H9 (cell line): ENCODE data around the gene MMP19. TPM values are rescaled to one million over a fixed set of nuclear protein-coding genes. Genes with fewer than 3 reads are reported as not detected.

Experiments used
- DNase-seq: peaks from one replicate; pipeline ENCODE4 v3.0.0-alpha.2; 2017
- H2AFZ ChIP-seq: one replicate; pipeline ENCODE4 v1.6.1; 2013; ENCODE audit warnings: mild to moderate bottlenecking, low read length, control low read depth, moderate library complexity
- H2AK5ac ChIP-seq: 2 replicates; pipeline ENCODE4 v1.6.1; 2013; ENCODE audit warnings: low read length, control low read depth, mixed read lengths; ENCODE audit not compliant: insufficient read length
- H2BK120ac ChIP-seq: one replicate; pipeline ENCODE4 v1.6.1; 2013; ENCODE audit warnings: low read depth, mild to moderate bottlenecking, low read length, control low read depth, inconsistent platforms; ENCODE audit not compliant: poor library complexity, severe bottlenecking
- H2BK12ac ChIP-seq: 2 replicates; pipeline ENCODE4 v1.6.1; 2013; ENCODE audit warnings: low read length, control low read depth, mixed read lengths, low read depth; ENCODE audit not compliant: insufficient read length
- H2BK15ac ChIP-seq: 2 replicates; pipeline ENCODE4 v1.6.1; 2013; ENCODE audit warnings: low read depth, low read length, control low read depth
- H2BK20ac ChIP-seq: one replicate; pipeline ENCODE4 v1.6.1; 2013; ENCODE audit warnings: low read depth, mild to moderate bottlenecking, low read length, control low read depth, inconsistent platforms; ENCODE audit not compliant: poor library complexity, severe bottlenecking
- H2BK5ac ChIP-seq: 2 replicates; pipeline ENCODE4 v1.6.1; 2013; ENCODE audit warnings: low read length, control low read depth, mixed read lengths; ENCODE audit not compliant: insufficient read length
- H3K14ac ChIP-seq: 2 replicates; pipeline ENCODE4 v1.6.1; 2013; ENCODE audit warnings: low read length, control low read depth; ENCODE audit not compliant: insufficient read depth
- H3K18ac ChIP-seq: 2 replicates; pipeline ENCODE4 v1.6.1; 2013; ENCODE audit warnings: low read depth, mild to moderate bottlenecking, mixed read lengths, low read length, control low read depth; ENCODE audit not compliant: insufficient read length
- H3K23ac ChIP-seq: 2 replicates; pipeline ENCODE4 v1.6.1; 2013; ENCODE audit warnings: low read length, control low read depth, mixed read lengths, low read depth; ENCODE audit not compliant: insufficient read length
- H3K23me2 ChIP-seq: 2 replicates; pipeline ENCODE4 v1.6.1; 2013; ENCODE audit warnings: low read depth, mild to moderate bottlenecking, mixed read lengths, low read length, control low read depth; ENCODE audit not compliant: insufficient read length, poor library complexity, severe bottlenecking
- H3K27ac ChIP-seq: 2 replicates; pipeline ENCODE4 v1.5.1; 2013; ENCODE audit warnings: low read length, control low read depth, mixed read lengths, low read depth; ENCODE audit not compliant: insufficient read length
- H3K27me3 ChIP-seq: 2 replicates; pipeline ENCODE4 v1.6.1; 2013; ENCODE audit warnings: low read length, control low read depth, inconsistent platforms; ENCODE audit not compliant: insufficient read depth
- H3K4ac ChIP-seq: 2 replicates; pipeline ENCODE4 v1.6.1; 2013; ENCODE audit warnings: low read depth, mild to moderate bottlenecking, control low read depth, inconsistent platforms, low read length, moderate library complexity
- H3K4me1 ChIP-seq: 2 replicates; pipeline ENCODE4 v1.6.1; 2013; ENCODE audit warnings: low read length, control low read depth, inconsistent platforms; ENCODE audit not compliant: insufficient read depth
- H3K4me2 ChIP-seq: 2 replicates; pipeline ENCODE4 v1.6.1; 2013; ENCODE audit warnings: low read length, control low read depth, mixed read lengths; ENCODE audit not compliant: insufficient read length, insufficient read depth
- H3K56ac ChIP-seq: 2 replicates; pipeline ENCODE4 v1.6.1; 2013; ENCODE audit warnings: low read depth, mild to moderate bottlenecking, mixed read lengths, low read length, control low read depth; ENCODE audit not compliant: insufficient read length
- H3K79me1 ChIP-seq: 2 replicates; pipeline ENCODE4 v1.6.1; 2013; ENCODE audit warnings: low read depth, mild to moderate bottlenecking, moderate library complexity, low read length, control low read depth, inconsistent platforms; ENCODE audit not compliant: insufficient read depth, poor library complexity, severe bottlenecking
- H3K79me2 ChIP-seq: 2 replicates; pipeline ENCODE4 v1.6.1; 2013; ENCODE audit warnings: low read length, control low read depth, inconsistent platforms; ENCODE audit not compliant: insufficient read depth
- H3K9ac ChIP-seq: 2 replicates; pipeline ENCODE4 v1.6.1; 2013; ENCODE audit warnings: low read length, control low read depth, mixed read lengths; ENCODE audit not compliant: insufficient read length; ENCODE audit errors: extremely low read depth
- H3K9me3 ChIP-seq: one replicate; pipeline ENCODE4 v1.6.1; 2013; ENCODE audit warnings: low read depth, low read length, inconsistent platforms; ENCODE audit not compliant: control insufficient read depth
- H3T11ph ChIP-seq: one replicate; pipeline ENCODE4 v1.6.1; 2013; ENCODE audit warnings: mild to moderate bottlenecking, low read length, control low read depth, inconsistent platforms
- H4K20me1 ChIP-seq: one replicate; pipeline ENCODE4 v1.6.1; 2013; ENCODE audit not compliant: control insufficient read depth, insufficient read length, insufficient read depth
- H4K5ac ChIP-seq: 2 replicates; pipeline ENCODE4 v1.6.1; 2013; ENCODE audit warnings: low read depth, mild to moderate bottlenecking, mixed read lengths, low read length, control low read depth; ENCODE audit not compliant: insufficient read length
- H4K8ac ChIP-seq: replicated peaks from 2 replicates; pipeline ENCODE4 v1.6.1; 2013; ENCODE audit warnings: low read length, control low read depth, mixed read lengths, low read depth; ENCODE audit not compliant: insufficient read length
- H4K91ac ChIP-seq: 2 replicates; pipeline ENCODE4 v1.6.1; 2013; ENCODE audit warnings: low read depth, mild to moderate bottlenecking, moderate library complexity, mixed read lengths, low read length, control low read depth; ENCODE audit not compliant: insufficient read length
- H3K27ac Mint-ChIP-seq, 3 experiments: 2 replicates in 2 of 3; 3 replicates in 1 of 3; pipeline ENCODE4 v1.8.0; 2020 to 2021; ENCODE audit warnings: mixed read lengths in 3 of 3, mild to moderate bottlenecking in 1 of 3, moderate library complexity in 1 of 3
- H3K27me3 Mint-ChIP-seq: 2 replicates; pipeline ENCODE4 v1.8.0; 2021; ENCODE audit warnings: low read depth, mild to moderate bottlenecking, moderate library complexity, mixed read lengths
- H3K36me3 Mint-ChIP-seq, 3 experiments: 2 replicates in 2 of 3; 3 replicates in 1 of 3; pipeline ENCODE4 v1.8.0; 2020 to 2021; ENCODE audit warnings: low read depth in 3 of 3, mixed read lengths in 3 of 3; ENCODE audit not compliant: insufficient read depth in 1 of 3
- H3K4me1 Mint-ChIP-seq, 2 experiments: 2 replicates each; pipeline ENCODE4 v1.8.0; 2020; ENCODE audit warnings: mixed read lengths in 2 of 2
- H3K4me3 Mint-ChIP-seq, 2 experiments: 2 replicates in 1 of 2; 3 replicates in 1 of 2; pipeline ENCODE4 v1.8.0; 2020 to 2021; ENCODE audit warnings: mild to moderate bottlenecking in 2 of 2, mixed read lengths in 2 of 2, moderate library complexity in 1 of 2
- H3K9me3 Mint-ChIP-seq, 2 experiments: 2 replicates in 1 of 2; 3 replicates in 1 of 2; pipeline ENCODE4 v1.8.0; 2020; ENCODE audit warnings: mild to moderate bottlenecking in 2 of 2, mixed read lengths in 2 of 2, moderate library complexity in 1 of 2
- whole genome bisulfite sequencing: extraction: QIAGEN DNeasy Blood & Tissue Kit; methylation state at CpG from one replicate; pipeline ENCODE4 v1.1.7; 2013; ENCODE audit warnings: missing lambda C conversion rate, low lambda C conversion rate, mixed read lengths; ENCODE audit not compliant: insufficient read length; ENCODE audit errors: extremely low coverage; 5-methylcytosine and 5-hydroxymethylcytosine counted together
- total RNA-seq: library from RNA; stranded (reverse); gene quantifications from 2 replicates; pipeline ENCODE4 v1.2.1, GENCODE V29; 2021
- TF ChIP-seq, protein P1 (sequence below): fragments of 200-600 bp; sonication (generic); conservative IDR thresholded peaks from 3 replicates; pipeline ENCODE4 v1.8.0; 2021; ENCODE audit warnings: antibody characterized with exemption, mild to moderate bottlenecking

Gene MMP19
- total RNA-seq, 1 experiment from 2014 or later, result 1.7 TPM

DNA sequence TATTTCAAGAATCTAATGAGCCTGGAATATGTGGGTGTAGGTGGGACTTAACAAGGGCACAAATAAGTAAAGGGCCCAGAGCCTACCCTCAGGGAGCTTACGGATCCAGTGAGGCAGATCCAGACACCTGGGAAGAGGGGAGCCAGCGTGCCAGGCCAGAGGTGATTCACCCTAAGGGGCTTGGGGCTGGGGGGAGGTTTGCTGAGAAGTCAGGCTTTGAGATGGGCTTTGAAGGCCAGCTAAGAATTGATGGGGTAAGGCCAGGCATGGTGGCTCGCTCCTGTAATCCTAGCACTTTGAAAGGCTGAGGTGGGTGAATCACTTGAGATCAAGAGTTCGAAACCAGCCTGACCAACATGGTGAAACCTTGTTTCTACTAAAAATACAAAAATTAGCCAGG, 695 bp upstream of the MMP19 start:
- Histone ChIP-seq H2AK5ac (no peak overlapping the region), H4K20me1 (peaks cover 3% of the 10 kb centered on the region), H2BK5ac (no peak overlapping the region), H3K9me3 (no peaks in the 10 kb centered on the region), H3K4me1 (no peaks in the 10 kb centered on the region; the same call in 1 of the 2 replicates), H3K27me3 (no peaks in the 10 kb centered on the region), H4K91ac (no peak overlapping the region), H3K14ac (no peak overlapping the region), H2BK20ac (no peak overlapping the region), H2BK120ac (no peak overlapping the region), H2BK12ac (no peak overlapping the region), H3K27ac (no peak overlapping the region), H2BK15ac (no peak overlapping the region), H3K79me1 (no peaks in the 10 kb centered on the region), H4K8ac (no peak overlapping the region), H3T11ph (no peak overlapping the region), H3K79me2 (no peaks in the 10 kb centered on the region), H3K9ac (no peak overlapping the region), H2AFZ (no peak overlapping the region), H3K4me2 (no peak overlapping the region), H3K4ac (no peak overlapping the region), H3K18ac (no peak overlapping the region), H3K23ac (no peak overlapping the region), H3K56ac (no peak overlapping the region), H3K23me2 (no peaks in the 10 kb centered on the region), H4K5ac (no peak overlapping the region)
- no peak overlapping the region for H3K4me3 Mint-ChIP-seq
- no CpG with 5 or more reads among the region's 4 CpGs for WGBS
- no peak overlapping the region for H3K27ac Mint-ChIP-seq
- no peaks in the 10 kb centered on the region for H3K9me3 Mint-ChIP-seq
- H3K27me3 Mint-ChIP-seq, result 0 out of 2 replicates have a peak, but pooled peaks cover 2% of the 10 kb centered on the region
- DNase-seq, result peak; percentile 28
- TF ChIP-seq, protein P1, sequence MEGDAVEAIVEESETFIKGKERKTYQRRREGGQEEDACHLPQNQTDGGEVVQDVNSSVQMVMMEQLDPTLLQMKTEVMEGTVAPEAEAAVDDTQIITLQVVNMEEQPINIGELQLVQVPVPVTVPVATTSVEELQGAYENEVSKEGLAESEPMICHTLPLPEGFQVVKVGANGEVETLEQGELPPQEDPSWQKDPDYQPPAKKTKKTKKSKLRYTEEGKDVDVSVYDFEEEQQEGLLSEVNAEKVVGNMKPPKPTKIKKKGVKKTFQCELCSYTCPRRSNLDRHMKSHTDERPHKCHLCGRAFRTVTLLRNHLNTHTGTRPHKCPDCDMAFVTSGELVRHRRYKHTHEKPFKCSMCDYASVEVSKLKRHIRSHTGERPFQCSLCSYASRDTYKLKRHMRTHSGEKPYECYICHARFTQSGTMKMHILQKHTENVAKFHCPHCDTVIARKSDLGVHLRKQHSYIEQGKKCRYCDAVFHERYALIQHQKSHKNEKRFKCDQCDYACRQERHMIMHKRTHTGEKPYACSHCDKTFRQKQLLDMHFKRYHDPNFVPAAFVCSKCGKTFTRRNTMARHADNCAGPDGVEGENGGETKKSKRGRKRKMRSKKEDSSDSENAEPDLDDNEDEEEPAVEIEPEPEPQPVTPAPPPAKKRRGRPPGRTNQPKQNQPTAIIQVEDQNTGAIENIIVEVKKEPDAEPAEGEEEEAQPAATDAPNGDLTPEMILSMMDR, result no peak
- H3K36me3 Mint-ChIP-seq, result no peaks in the 10 kb centered on the region
- H3K4me1 Mint-ChIP-seq, result peaks cover 19 to 25% of the 10 kb centered on the region in 2 experiments
